ENCODE results near the gene ZNF423. TPM values are rescaled to one million over a fixed set of nuclear protein-coding genes. Genes with fewer than 3 reads are reported as not detected.

The ZNF423 gene
- total and polyA plus RNA-seq, 2 experiments from 2014 or later: 14.9 to 41.8 TPM

- TF ChIP-seq STAT1 (IDR thresholded peaks at IDR 0.05; ENCODE audit: unreplicated experiment) (no peak), CREB1 (CRISPR knock-in tag; IDR thresholded peaks at IDR 0.05; ENCODE audit: low read depth) (no peak), EZH2phosphoT487 (IDR thresholded peaks at IDR 0.05; ENCODE audit: unreplicated experiment) (no peak)
Observed at GRCh38 chr16:49867796-49868668, 12.1 kb upstream of the ZNF423 start (continued).

- no peaks in the 10 kb centered on the region for H3K79me2 ChIP-seq (replicated peaks; ENCODE audit: insufficient read depth)
- no peak for DNase-seq (ENCODE audit: low spot score)
- H3K4me1 Mint-ChIP-seq: peaks cover 25% of the 10 kb centered on the region
- no peaks in the 10 kb centered on the region for H3K9me3 Mint-ChIP-seq
- H3K4me2 ChIP-seq: peak overlapping the region; percentile 45; the same call in 1 of the 2 replicates
- H3K36me3 Mint-ChIP-seq (ENCODE audit: low read depth): no peaks in the 10 kb centered on the region
- H3K27me3 Mint-ChIP-seq (ENCODE audit: insufficient read depth, low read depth, poor library complexity): peaks cover 15% of the 10 kb centered on the region
- H3F3A ChIP-seq (replicated peaks; ENCODE audit: low read depth): no peaks in the 10 kb centered on the region
- no peak overlapping the region for H3K4me3 ChIP-seq
- no peak for ATAC-seq
- H3K27ac ChIP-seq (ENCODE audit: low read depth): no peak overlapping the region
- H3K36me3 ChIP-seq (ENCODE audit: insufficient read depth): no peaks in the 10 kb centered on the region
- no peaks in the 10 kb centered on the region for H3K9me2 ChIP-seq (ENCODE audit: insufficient read depth)
- no peaks in the 10 kb centered on the region for H4K20me1 ChIP-seq (replicated peaks; ENCODE audit: insufficient read depth)
- no peak overlapping the region for H3K27ac Mint-ChIP-seq
- H2AFZ ChIP-seq: peak overlapping the region; percentile 87
- no peaks in the 10 kb centered on the region for H3K27me3 ChIP-seq (ENCODE audit: insufficient read depth)
- peaks cover 25% of the 10 kb centered on the region for H3K4me1 ChIP-seq (ENCODE audit: insufficient read depth)
- H3K4me3 Mint-ChIP-seq: no peak overlapping the region
- TF ChIP-seq ETS1 (IDR thresholded peaks at IDR 0.05) (no peak), CREB1 (CRISPR knock-in tag; IDR thresholded peaks at IDR 0.05; ENCODE audit: low read depth) (no peak), ZNF331 (CRISPR knock-in tag; IDR thresholded peaks at IDR 0.05; ENCODE audit: low read depth) (no peak), CTCF (conservative IDR thresholded peaks at IDR 0.05; ENCODE audit: low read depth in 2 of 2) (no peak), ZNF462 (CRISPR knock-in tag; IDR thresholded peaks at IDR 0.05) (no peak), EZH2 (IDR thresholded peaks at IDR 0.05; ENCODE audit: low read depth, unreplicated experiment) (no peak), POLR2AphosphoS5 (IDR thresholded peaks at IDR 0.05; ENCODE audit: low read depth) (no peak), REST (IDR thresholded peaks at IDR 0.05; ENCODE audit: unreplicated experiment) (no peak), EZH2phosphoT487 (IDR thresholded peaks at IDR 0.05; ENCODE audit: unreplicated experiment) (no peak), JUNB (IDR thresholded peaks at IDR 0.05; ENCODE audit: unreplicated experiment) (no peak)
Observed at GRCh38 chr16:49867234-49867633, 11.3 kb upstream of the ZNF423 start.
